GM23248 (cell line): Measurements from ENCODE around the gene SORT1. TPM values are rescaled to one million over a fixed set of nuclear protein-coding genes. Genes with fewer than 3 reads are reported as not detected.
A peak's percentile ranks its signal among the peaks of the same experiment; 100 is the strongest.

Source experiments
- DNase-seq: peaks from one replicate; pipeline ENCODE4 v3.0.0-alpha.2; 2015
- H2AFZ ChIP-seq: fragments of 200-600 bp; sonication (generic); 2 replicates; pipeline ENCODE4 v1.6.1; 2016; ENCODE audit warnings: antibody characterized with exemption
- H3F3A ChIP-seq: fragments of 200-600 bp; sonication (generic); 2 replicates; pipeline ENCODE4 v1.6.1; 2016; ENCODE audit warnings: mild to moderate bottlenecking, antibody characterized with exemption, mixed run types; ENCODE audit not compliant: insufficient read depth
- H3K27ac ChIP-seq: fragments of 200-600 bp; sonication (generic); 2 replicates; pipeline ENCODE4 v1.5.1; 2016; ENCODE audit warnings: mild to moderate bottlenecking
- H3K27me3 ChIP-seq: fragments of 200-600 bp; sonication (generic); replicated peaks from 2 replicates; pipeline ENCODE4 v1.6.1; 2016; ENCODE audit warnings: mild to moderate bottlenecking; ENCODE audit not compliant: insufficient read depth
- H3K36me3 ChIP-seq: fragments of 200-600 bp; sonication (generic); 2 replicates; pipeline ENCODE4 v1.6.1; 2016; ENCODE audit warnings: low read depth, mild to moderate bottlenecking
- H3K4me1 ChIP-seq: fragments of 200-600 bp; sonication (generic); 2 replicates; pipeline ENCODE4 v1.6.1; 2016; ENCODE audit warnings: mild to moderate bottlenecking; ENCODE audit not compliant: insufficient read depth
- H3K4me2 ChIP-seq: fragments of 200-600 bp; sonication (generic); one replicate; pipeline ENCODE4 v1.6.1; 2016; ENCODE audit warnings: mild to moderate bottlenecking; ENCODE audit not compliant: unreplicated experiment
- H3K4me3 ChIP-seq: fragments of 200-600 bp; sonication (generic); 2 replicates; pipeline ENCODE4 v1.5.1; 2016; ENCODE audit warnings: mild to moderate bottlenecking
- H3K79me2 ChIP-seq: fragments of 200-600 bp; sonication (generic); 2 replicates; pipeline ENCODE4 v1.6.1; 2016; ENCODE audit warnings: mild to moderate bottlenecking; ENCODE audit not compliant: insufficient read depth
- H3K9ac ChIP-seq: fragments of 200-600 bp; sonication (generic); 2 replicates; pipeline ENCODE4 v1.6.1; 2016; ENCODE audit warnings: mild to moderate bottlenecking
- H3K9me2 ChIP-seq: fragments of 200-600 bp; sonication (generic); 2 replicates; pipeline ENCODE4 v1.6.1; 2016; ENCODE audit warnings: mixed run types, mild to moderate bottlenecking, moderate library complexity; ENCODE audit not compliant: insufficient read depth
- H3K9me3 ChIP-seq: fragments of 200-600 bp; sonication (generic); one replicate; pipeline ENCODE4 v1.6.1; 2017; ENCODE audit warnings: low read depth
- H4K20me1 ChIP-seq: fragments of 200-600 bp; sonication (generic); 2 replicates; pipeline ENCODE4 v1.6.0; 2016; ENCODE audit not compliant: insufficient read depth
- EZH2 ChIP-seq: fragments of 200-600 bp; sonication (generic); IDR thresholded peaks from 2 replicates; pipeline ENCODE4 v1.6.1; 2018; ENCODE audit warnings: antibody characterized with exemption, mild to moderate bottlenecking; ENCODE audit not compliant: insufficient read depth, poor library complexity, severe bottlenecking
- EZH2phosphoT487 ChIP-seq: fragments of 200-600 bp; sonication (generic); IDR thresholded peaks from 2 replicates; pipeline ENCODE4 v1.6.1; 2018; ENCODE audit warnings: antibody characterized with exemption, moderate library complexity, mild to moderate bottlenecking, low read depth; ENCODE audit not compliant: insufficient read depth
- WGBS, 2 experiments: methylation state at CpG; one replicate each; pipeline ENCODE4 v1.1.6; 2015 to 2017; ENCODE audit warnings: low lambda C conversion rate in 2 of 2, low coverage in 1 of 2; ENCODE audit errors: missing lambda C conversion rate in 2 of 2; 5-methylcytosine and 5-hydroxymethylcytosine counted together
- in situ Hi-C: fragments of 300-500 bp; cut with MboI; formaldehyde crosslinking; loops from 2 replicates; pipeline ENCODE4 v1.15.0; 2020
- polyA plus RNA-seq: library from polyadenylated mRNA; unstranded; fragments of >200 nt; fragmentation: Nextera tagmentation; extraction: Ambion mirVana; gene quantifications from 2 replicates; pipeline ENCODE4 v1.2.1, GENCODE V29; 2016
- total RNA-seq: library from RNA; depleted of rRNA; stranded (reverse); fragments of >200 nt; shearing (Covaris generic); gene quantifications from 2 replicates; pipeline ENCODE4 v1.2.3, GENCODE V29; 2014

Gene SORT1
- total and polyA plus RNA-seq, 2 experiments from 2014 or later = 7.1 to 8.4 TPM

DNA sequence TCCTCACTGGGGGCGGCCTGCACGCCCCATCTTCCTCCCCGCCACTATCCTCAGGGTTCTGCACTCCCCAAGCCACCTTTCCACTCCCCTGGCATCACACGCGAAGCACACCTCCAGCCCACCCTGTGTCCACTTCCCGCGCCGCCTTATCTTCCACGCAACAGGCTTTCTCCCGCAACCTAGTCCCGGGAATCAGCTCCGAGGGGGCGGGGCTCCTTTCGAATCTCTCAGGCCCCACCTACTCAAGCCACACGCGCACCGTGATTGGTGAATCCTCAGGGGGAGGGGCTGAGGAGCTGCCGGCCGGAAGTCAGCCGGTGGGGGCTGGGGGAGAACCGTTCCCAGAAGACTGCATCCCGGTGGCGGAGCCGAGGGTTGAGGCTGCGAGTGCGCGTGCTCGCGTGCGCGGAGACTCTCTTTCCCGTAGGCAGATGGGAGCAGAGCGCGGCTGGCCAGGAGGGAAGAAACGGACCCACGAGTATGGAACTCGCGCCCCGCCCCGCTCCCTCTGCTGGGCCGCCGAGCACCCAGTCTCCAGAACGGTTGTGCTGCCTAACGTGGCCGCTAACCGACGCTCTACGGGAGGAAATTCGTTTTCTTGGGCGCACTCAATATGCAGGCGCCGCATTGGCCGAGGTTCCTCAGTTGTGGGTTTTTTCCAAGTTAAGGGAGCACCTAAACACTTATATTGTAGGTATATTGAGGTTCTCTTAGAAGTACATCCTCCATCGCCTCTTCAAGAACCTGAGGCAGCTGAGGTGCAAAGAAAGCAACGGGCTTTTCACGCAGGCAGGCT, 114.6 kb downstream of the SORT1 start, which contains the start of gene PSRC1:
Gene PSRC1, minus strand, starts transcription at position 194 of the 796 bp plus-strand sequence.
- Histone ChIP-seq H3K36me3 (no peaks in the 10 kb centered on the region), H3K9ac (peak within 1 kb of the TSS; percentile 83), H2AFZ (peak within 1 kb of the TSS; percentile 97), H3K79me2 (peaks cover 20% of the 10 kb centered on the region), H3K27ac (peak within 1 kb of the TSS; percentile 79), H3K4me1 (peaks cover 5% of the 10 kb centered on the region), H3K4me2 (peak within 1 kb of the TSS; percentile 95), H3K27me3 (no peaks in the 10 kb centered on the region), H3K4me3 (peak within 1 kb of the TSS; percentile 84), H3K9me2 (no peaks in the 10 kb centered on the region), H4K20me1 (no peaks in the 10 kb centered on the region), H3F3A (peaks cover 7% of the 10 kb centered on the region), H3K9me3 (no peaks in the 10 kb centered on the region)
- DNase-seq = peak; percentile 99
- WGBS, 2 experiments = 1% methylated on average over 54 to 55 of the region's 56 CpGs
- in situ Hi-C loops = no loop called here
- no peak for TF ChIP-seq EZH2

DNA sequence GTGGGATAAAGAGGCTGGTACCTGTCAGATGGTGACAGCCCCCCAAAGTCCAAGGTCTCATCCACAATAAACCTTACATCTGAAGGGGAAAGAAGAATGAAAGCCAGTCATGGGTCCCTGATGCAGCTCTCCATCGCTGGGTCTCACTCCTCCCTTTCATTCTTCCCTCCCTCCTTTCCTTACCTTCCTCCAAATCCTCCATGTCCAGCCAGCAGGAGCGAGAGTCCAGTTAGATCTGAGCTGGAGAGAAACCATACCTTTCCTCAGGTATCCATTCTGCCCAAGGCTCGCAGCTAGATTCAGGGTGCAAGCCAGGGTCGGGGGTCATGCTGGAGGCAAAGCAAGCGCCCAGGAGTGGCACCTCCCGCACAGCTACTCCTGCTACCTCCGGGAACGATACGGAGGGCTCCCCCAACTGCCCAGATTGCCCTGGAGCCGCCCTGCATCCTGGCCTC, 115.2 kb downstream of the SORT1 start:
- Histone ChIP-seq H3K4me2 (peak overlapping the region; percentile 95), H3K9me3 (no peaks in the 10 kb centered on the region), H2AFZ (peak overlapping the region; percentile 97), H3K36me3 (no peaks in the 10 kb centered on the region), H3K4me1 (peaks cover 5% of the 10 kb centered on the region), H3K79me2 (peaks cover 20% of the 10 kb centered on the region), H3K4me3 (peak overlapping the region; percentile 84), H4K20me1 (no peaks in the 10 kb centered on the region), H3K27ac (no peak overlapping the region), H3K9ac (peak overlapping the region; percentile 83), H3K9me2 (no peaks in the 10 kb centered on the region), H3K27me3 (no peaks in the 10 kb centered on the region), H3F3A (peaks cover 7% of the 10 kb centered on the region)
- no peak for DNase-seq
- TF ChIP-seq EZH2phosphoT487 = no peak
- TF ChIP-seq EZH2 = no peak
- in situ Hi-C loops = no loop called here
- WGBS, 2 experiments = 6 to 8% methylated on average over 7 to 10 of the region's 10 CpGs

DNA sequence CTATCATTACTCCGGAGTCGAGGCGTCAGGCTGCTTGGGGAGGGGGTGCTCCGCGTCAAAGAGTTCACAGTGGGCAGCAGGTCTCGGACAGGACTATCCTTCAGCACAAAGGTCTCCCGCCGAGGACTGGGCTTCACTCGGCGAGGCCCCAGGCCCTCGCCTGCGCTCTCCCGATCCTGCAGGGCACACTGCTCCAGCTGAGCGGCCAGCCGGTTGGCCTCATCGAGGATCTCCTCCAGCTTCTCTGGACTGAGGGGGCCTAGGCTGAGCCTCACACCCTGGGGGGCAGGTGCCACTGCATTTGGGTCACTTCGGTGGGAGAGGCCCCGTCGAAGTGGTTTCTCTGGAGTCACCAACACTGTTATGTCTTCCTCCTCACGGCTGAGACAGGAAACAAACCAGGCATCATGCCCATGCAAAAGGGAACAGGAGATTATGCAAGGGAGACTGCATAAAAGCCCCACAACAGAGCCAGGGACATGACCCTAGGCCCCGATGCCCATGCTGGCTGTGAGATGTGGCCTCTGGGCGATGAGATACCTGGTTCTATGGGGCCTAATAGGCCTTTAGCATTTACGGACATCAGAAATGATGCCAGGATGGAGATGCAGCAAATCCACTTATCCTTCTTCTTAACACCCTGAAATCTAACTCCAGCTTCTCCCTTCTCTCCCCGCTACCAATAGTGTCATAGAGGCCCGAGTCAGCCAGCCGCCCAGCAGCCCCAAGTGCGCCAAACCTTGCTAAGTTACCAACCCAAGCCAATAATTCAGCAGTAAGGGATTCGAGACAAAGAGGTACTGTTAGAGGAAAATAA, 115.8 kb downstream of the SORT1 start:
- Histone ChIP-seq H2AFZ (peak overlapping the region; percentile 97; the same call in 1 of the 2 replicates), H3K4me3 (peak overlapping the region; percentile 84), H3K27ac (no peak overlapping the region), H3K9me3 (no peaks in the 10 kb centered on the region), H3K36me3 (no peaks in the 10 kb centered on the region), H3K4me1 (peaks cover 5% of the 10 kb centered on the region), H3K9me2 (no peaks in the 10 kb centered on the region), H4K20me1 (no peaks in the 10 kb centered on the region), H3K27me3 (no peaks in the 10 kb centered on the region), H3K9ac (peak overlapping the region; percentile 83), H3K4me2 (peak overlapping the region; percentile 95), H3K79me2 (peaks cover 20% of the 10 kb centered on the region), H3F3A (peaks cover 7% of the 10 kb centered on the region)
- TF ChIP-seq EZH2phosphoT487 (no peak), EZH2 (no peak)
- DNase-seq = peak; percentile 27
- WGBS, 2 experiments = 63 to 67% methylated on average over 23 to 28 of the region's 28 CpGs
- in situ Hi-C loops = no loop called here

DNA sequence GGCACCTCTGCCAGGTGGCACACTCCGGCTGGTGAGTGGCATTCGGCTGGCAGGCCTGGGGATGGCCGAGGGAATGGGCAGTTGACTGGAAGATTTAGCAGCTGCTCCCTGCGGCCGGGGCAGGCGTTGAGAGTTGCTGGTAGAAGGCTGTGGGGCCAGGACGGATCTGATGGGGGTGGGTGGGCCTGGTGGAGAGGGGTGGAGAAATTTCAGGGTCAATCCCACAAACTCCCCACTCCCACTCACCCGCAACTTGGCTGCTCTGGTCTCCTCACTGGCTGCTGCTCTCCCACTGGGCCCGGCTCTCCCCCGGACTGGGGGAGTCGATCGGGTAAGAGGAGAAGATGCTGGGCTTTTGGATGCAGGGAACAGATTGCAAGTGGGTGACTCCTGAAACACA, 116.9 kb downstream of the SORT1 start:
- Histone ChIP-seq H3K9me3 (no peaks in the 10 kb centered on the region), H3K9me2 (no peaks in the 10 kb centered on the region), H3K36me3 (no peaks in the 10 kb centered on the region), H3F3A (peaks cover 7% of the 10 kb centered on the region), H3K27ac (no peak overlapping the region), H3K9ac (no peak overlapping the region), H3K79me2 (peaks cover 20% of the 10 kb centered on the region), H2AFZ (no peak overlapping the region), H4K20me1 (no peaks in the 10 kb centered on the region), H3K4me2 (no peak overlapping the region), H3K27me3 (no peaks in the 10 kb centered on the region), H3K4me1 (peaks cover 9% of the 10 kb centered on the region), H3K4me3 (no peak overlapping the region)
- 91 to 96% methylated on average over 7 to 12 of the region's 12 CpGs for WGBS, 2 experiments
- in situ Hi-C loops = no loop called here
- TF ChIP-seq EZH2phosphoT487 (no peak), EZH2 (no peak)
- no peak for DNase-seq
